ENCODE data around the gene RAD17.
"Not testable (repeated sequence)": the region's sequence is repeated elsewhere in the genome, so short reads cannot be mapped to it uniquely, and the experiment has no call there.

Gene RAD17

DNA sequence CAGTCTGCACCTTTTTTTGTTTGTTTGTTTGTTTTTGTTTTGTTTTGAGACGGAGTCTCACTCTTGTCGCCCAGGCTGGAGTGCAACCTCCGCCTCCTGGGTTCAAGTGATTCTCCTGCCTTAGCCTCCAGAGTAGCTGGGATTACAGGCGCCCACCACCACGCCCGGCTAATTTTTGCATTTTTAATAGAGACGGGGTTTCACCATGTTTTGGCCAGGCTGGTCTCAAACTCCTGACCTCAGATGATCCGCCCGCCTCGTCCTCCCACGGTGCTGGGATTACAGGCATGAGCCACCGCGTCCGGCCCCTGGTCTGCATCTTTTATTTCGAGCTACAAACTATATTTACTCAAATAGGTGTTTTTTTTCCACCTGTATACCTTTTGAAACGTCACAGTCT is 717 bp downstream of the RAD17 start:
- in situ Hi-C loops (cut with HindIII; ENCODE audit: low pct_ligation_motif_present, low pct_unique_long_range_greater_than_20kb, low sequenced_read_pairs): loop anchor here (25.0 kb wide), 1 partner anchor 108 kb away; no protein-coding TSS in a partner anchor
- not testable (repeated sequence) for DNase-seq

DNA sequence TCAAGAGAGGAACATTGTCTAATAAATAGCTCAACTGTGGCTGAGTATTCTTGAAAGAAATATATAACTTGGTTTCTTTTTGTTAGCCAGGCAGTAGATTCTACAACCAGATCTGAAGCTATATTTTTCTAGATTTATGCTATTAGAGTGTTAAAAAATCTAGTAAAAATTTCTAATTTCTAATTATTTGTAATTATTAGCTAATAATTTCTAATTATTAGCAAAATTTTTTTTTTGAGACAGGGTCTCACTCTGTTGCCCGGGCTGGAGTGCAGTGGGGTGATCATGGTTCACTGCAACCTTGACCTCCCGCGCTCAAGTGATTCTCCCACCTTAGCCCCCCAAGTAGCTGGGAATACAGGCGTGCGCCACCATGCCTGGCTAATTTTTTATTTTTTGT is 2.8 kb downstream of the RAD17 start:
- DNase-seq: peak; percentile 7
- in situ Hi-C loops (cut with HindIII; ENCODE audit: low pct_ligation_motif_present, low pct_unique_long_range_greater_than_20kb, low sequenced_read_pairs): loop anchor here (25.0 kb wide), 1 partner anchor 110 kb away; no protein-coding TSS in a partner anchor

DNA sequence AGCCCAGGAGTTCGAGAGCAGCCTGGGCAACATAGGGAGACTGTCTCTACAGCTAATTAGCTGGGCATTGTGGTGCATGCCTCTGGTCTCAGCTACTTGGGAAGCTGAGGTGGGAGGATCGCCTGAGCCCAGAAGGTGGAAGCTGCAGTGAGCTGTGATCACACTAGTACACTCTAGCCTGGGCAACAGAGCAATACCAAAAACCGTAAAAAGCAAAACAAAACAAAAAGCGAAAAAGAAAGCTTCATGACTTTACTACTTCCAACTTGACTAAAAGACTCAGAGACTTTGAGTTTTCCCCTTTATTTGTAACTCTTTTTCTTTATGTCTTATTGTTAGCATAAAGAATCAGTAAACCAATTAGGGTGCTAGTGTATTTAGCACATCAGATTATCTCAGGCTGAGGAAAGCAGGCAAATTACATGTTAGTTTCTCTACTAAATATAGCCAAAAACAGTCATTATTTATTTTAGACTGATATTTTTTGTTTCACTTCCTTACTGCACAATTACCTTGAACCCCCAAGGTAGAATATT is 5.4 kb downstream of the RAD17 start:
- in situ Hi-C loops (cut with HindIII; ENCODE audit: low pct_ligation_motif_present, low pct_unique_long_range_greater_than_20kb, low sequenced_read_pairs): loop anchor here (25.0 kb wide), 1 partner anchor 113 kb away; no protein-coding TSS in a partner anchor
- no peak for DNase-seq

DNA sequence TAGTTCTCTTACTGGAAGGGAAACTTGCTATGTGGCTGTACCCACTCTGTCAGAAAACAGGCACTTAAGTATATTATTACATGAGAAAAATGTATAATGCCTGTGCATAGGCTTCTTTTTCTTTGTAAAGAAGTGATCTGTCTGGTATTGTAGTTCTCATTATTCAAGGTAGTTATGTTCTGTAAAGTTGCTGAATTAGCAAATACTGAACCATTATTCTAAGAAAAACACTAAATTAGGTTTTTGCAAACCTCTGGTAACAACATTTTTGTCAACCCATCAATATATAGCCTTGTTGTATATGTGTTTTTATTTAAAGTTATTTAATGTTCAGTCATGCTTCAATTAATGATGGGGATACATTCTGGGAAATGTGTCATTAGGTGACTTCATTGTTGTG is 8.8 kb downstream of the RAD17 start:
- in situ Hi-C loops (cut with HindIII; ENCODE audit: low pct_ligation_motif_present, low pct_unique_long_range_greater_than_20kb, low sequenced_read_pairs): no loop called here

DNA sequence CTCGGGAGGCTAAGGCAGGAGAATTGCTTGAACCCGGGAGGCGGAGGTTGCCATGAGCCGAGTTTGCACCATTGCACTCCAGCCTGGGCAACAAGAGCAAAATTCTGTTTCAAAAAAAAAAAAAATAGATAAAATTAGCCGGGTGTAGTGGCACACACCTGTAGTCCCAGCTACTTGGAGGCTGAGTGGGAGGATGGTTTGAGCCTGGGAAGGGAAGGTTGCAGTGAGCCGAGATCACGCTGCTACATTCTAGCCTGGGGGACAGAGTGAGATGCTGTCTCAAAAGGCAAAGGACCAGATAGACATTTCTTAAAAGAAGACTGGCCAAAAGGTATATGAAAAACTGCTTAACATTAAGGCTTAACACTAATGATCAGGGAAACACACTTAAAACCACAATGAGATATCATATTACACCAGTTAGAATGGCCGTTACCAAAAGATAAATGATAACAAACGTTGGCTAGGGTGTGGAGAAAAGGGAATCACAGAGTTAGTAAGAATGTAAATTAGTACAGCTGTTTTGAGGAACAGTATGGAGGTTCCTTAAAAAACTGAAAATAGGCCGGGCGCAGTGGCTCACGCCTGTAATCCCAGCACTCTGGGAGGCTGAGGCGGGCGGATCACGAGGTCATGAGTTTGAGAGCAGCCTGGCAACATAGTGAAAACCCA is 35.2 kb downstream of the RAD17 start:
- no peak for DNase-seq
- in situ Hi-C loops (cut with HindIII; ENCODE audit: low pct_ligation_motif_present, low pct_unique_long_range_greater_than_20kb, low sequenced_read_pairs): no loop called here

More for the DNA sequence above, 8.8 kb downstream of the RAD17 start:
- DNase-seq: no peak

DNA sequence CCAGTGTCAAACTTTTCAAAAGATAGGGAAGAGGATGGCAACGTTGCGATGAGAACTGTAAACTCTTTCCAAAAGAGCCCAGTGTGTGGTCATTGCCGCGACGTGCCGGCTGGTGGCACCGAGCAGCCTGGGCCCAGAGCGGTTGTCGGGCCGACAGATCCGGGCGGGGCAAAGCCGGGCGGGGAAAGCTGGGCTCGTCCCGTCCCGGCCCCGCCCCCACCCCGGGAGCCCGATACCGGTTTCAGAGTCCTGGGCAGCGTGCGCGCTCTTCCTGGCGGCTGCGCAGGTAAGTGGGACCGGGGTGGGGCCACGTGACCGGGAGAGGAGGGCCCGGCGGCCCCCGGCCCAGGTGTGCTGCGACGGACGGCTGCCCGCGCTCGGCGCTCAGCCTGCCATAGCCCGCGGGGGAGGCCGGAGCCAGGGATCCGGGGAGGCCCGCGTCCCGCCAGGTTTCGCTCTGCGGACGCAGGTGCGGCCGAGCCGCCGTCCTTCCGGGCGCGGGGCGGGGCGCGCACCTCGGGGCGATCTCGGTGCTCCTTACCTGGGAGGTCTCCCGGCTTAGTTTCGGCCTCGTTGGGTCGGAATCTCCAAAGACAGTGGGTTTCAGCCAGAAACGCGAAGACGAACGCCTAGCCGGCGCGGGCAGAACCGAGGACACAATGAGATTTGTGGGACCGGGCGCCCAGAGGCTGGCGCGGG is 45.4 kb downstream of the RAD17 start, which contains the start of gene MARVELD2:
TSS of gene MARVELD2 (plus strand) at position 232 of the 699 bp plus-strand sequence. CDS start 4,270 bp downstream, outside the sequence.
- DNase-seq: peak; percentile 69
- in situ Hi-C loops (cut with HindIII; ENCODE audit: low pct_ligation_motif_present, low pct_unique_long_range_greater_than_20kb, low sequenced_read_pairs): no loop called here

DNA sequence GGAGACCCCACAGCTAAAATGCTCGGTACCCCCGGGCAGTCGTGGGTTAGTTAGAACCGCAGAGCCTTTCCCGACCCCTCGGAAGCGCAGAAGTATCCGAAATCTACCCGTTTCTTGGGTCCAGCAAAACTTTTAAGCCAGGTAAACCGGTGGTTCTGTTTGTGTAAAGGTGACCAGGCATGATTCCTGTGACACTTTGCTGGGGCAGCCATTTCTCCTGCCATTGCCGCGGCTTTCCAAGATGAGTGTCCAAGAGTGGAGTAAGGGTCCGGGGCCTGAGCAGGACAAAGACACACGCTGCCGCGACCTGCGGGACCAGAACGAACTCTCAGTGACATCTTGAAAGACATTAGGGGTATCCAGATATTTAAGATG is 46.0 kb downstream of the RAD17 start:
- in situ Hi-C loops (cut with HindIII; ENCODE audit: low pct_ligation_motif_present, low pct_unique_long_range_greater_than_20kb, low sequenced_read_pairs): no loop called here
- no peak for DNase-seq

DNA sequence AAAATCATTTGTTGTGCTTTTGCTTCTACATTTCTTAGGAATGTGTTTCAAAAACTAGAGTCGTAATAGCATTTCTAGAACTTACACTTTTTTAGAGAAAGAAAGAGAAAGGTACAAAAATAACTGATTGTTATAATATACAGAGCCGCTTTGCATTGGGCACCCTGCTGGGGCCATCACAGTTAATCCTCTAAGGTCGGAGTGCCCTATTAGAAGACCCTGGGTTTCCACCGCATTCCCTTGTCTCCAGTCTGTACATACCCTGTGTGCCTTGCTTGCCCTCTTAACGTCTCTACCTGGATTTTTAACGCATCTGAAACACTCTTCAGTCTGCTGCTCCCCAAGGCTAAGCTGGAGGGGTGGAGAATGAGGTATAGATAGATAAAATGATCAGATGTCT is 46.6 kb downstream of the RAD17 start:
- in situ Hi-C loops (cut with HindIII; ENCODE audit: low pct_ligation_motif_present, low pct_unique_long_range_greater_than_20kb, low sequenced_read_pairs): no loop called here
- no peak for DNase-seq

DNA sequence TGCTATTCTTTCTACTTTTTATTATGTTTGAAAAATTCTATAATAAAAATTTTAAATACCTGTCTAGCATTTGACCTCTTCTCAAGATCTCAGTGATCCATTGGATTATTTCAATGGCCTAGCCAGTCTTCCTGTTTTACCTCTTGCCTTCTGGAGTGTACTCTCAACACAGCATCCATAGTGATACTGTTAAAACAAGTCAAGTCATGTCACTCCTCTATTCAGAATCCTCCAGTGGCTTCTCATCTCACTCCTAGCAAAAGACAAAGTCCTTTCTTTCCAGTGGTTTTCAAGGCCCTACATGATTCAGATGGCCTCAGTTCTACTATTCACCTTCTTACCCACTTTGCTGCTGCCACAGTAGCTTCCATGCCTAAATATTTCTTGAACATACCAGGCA is 47.1 kb downstream of the RAD17 start:
- in situ Hi-C loops (cut with HindIII; ENCODE audit: low pct_ligation_motif_present, low pct_unique_long_range_greater_than_20kb, low sequenced_read_pairs): no loop called here
- no peak for DNase-seq

DNA sequence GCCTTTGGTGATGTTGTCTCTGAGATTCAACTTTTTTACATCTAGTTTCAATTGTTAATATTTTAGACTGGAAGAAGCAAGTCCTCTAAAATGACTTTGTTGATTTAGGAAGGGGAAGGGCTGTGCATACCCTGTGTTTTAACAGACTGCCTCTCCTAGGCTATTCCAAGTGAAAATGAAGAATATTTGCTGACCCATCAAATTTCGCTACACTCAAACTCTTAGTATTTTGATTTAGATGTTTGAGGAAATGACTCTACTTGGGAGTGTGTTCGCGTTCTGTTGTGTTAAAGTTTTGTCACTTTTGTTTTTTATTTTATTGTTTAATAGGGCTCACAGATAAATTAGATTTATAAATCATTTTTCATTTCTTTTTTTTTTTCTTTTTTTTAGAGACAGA is 48.9 kb downstream of the RAD17 start:
- DNase-seq: no peak
- in situ Hi-C loops (cut with HindIII; ENCODE audit: low pct_ligation_motif_present, low pct_unique_long_range_greater_than_20kb, low sequenced_read_pairs): no loop called here

DNA sequence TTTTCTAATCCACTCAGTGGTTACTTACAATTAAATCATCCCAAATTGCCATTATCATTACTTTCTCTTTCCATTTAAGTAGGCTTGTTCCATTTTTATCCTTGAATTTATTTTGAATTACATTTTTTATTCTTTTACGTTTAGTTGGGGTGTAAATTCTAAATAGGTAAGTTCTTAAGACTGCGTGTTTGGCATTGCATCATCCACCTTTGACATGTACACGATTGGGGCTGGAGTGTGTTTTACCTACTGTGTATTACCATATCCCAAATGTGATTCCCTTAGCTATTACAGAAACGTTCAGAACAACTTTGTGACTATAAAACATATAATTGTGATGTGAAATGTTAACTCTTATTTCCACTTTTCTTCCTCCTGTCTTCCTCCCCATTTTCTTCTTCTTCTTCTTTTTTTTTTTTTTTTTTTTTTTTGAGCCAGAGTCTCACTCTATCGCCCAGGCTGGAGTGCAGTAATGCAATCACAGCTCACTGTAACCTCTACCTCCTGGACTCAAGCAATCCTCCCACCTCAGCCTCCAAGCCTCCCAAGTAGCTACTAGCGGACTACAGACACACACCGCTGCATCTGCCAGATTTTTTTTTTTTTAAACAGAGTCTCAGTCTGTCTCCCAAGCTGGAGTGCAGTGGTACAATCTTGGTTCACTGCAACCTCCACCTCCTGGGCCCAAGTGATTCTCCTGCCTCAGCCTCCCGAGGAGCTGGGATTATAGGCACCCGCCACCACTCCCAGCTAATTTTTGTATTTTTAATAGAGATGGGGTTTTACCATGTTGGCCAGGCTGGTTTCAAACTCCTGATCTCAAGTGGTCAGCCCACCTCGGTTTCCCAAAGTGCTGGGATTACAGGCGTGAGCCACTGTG is 62.0 kb downstream of the RAD17 start:
- in situ Hi-C loops (cut with HindIII; ENCODE audit: low pct_ligation_motif_present, low pct_unique_long_range_greater_than_20kb, low sequenced_read_pairs): no loop called here
- no peak for DNase-seq

DNA sequence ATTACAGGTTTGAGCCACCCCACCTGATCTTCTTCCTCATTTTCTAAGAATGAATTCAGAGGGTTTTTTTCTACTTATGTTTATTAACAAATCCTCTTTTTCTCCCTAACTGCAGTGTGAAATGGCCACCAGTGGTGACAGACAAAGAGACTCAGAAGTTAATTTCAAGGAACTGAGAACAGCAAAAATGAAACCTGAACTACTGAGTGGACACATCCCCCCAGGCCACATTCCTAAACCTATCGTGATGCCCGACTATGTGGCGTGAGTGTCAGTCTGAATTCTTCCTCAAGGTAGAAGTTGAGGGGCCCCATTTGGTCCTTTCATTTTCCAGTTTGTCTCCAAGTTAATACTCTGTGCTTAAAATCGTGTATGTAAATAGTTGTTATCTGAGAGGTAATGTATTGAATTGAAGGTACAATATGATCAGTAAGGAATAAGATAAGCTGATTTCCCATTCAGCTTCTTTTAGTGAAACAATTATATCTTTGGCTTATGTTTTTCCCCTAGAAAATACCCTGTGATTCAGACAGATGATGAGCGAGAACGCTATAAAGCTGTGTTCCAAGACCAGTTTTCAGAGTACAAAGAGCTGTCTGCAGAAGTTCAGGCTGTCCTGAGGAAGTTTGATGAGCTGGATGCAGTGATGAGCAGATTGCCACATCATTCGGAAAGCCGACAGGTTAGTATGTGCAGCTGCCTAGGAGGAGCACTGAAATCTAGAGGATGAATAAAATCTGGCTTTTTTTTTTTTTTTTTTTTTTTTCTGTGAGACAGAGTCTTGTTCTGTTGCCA is 63.0 kb downstream of the RAD17 start:
- DNase-seq: no peak

DNA sequence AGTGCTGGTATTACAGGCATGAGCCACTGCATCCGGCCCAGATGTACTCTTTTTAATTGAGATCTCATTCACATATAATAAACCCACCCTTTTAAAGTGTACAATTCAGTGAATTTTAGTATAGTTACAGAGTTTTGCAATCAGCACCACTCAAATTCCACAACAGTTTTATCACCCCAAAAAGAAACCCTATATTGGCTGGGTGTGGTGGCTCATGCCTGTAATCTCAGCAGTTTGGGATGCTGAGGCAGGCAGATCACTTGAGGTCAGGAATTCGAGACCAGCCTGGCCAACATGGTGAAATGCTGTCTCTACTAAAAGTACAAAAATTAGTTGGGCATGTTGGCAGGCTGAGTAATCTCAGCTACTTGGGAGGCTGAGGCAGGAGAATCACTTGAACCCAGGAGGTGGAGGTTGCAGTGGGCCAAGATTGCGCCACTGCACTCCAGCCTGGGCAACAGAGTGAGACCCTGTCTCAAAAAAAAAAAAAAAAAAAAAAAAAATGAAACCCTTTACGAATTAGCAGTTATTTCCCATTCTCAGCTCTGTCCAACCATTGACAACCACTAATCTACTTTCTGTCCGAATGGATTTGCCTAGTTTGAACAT is 65.8 kb downstream of the RAD17 start:
- DNase-seq: not testable (repeated sequence)

More for the DNA sequence above, 63.0 kb downstream of the RAD17 start:
- in situ Hi-C loops (cut with HindIII; ENCODE audit: low pct_ligation_motif_present, low pct_unique_long_range_greater_than_20kb, low sequenced_read_pairs): no loop called here

DNA sequence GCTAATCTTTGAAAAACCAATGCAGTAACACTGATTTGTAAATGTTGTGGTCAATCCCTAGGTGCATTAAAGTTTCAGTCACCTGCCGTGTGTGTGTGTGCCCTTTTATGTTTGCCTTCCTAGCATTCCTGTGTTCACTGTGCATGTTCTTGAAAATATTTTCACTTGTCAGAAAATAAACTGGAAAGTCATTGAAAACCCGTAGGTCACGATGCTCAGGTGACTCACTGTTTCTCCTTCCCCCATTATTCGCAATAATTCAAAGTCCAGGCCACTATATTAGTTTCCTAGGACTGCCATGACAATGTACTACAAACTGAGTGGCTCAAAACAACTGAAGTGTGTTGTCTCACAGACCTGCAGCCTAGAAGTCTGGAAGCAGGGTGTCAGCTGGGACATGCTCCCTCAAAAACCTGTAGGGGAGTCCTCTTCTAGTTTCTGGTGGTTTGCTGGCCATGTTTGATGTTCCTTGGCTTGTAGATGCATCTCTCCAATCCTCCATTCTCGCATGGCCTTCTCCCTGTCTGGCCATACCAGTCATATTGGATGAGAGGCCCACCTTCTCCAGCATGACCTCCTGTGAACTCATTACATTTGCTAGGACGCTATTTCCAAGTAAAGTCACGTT is 74.6 kb downstream of the RAD17 start:
- in situ Hi-C loops (cut with HindIII; ENCODE audit: low pct_ligation_motif_present, low pct_unique_long_range_greater_than_20kb, low sequenced_read_pairs): no loop called here
- no peak for DNase-seq

More for the DNA sequence above, 65.8 kb downstream of the RAD17 start:
- in situ Hi-C loops (cut with HindIII; ENCODE audit: low pct_ligation_motif_present, low pct_unique_long_range_greater_than_20kb, low sequenced_read_pairs): not testable (repeated sequence)

DNA sequence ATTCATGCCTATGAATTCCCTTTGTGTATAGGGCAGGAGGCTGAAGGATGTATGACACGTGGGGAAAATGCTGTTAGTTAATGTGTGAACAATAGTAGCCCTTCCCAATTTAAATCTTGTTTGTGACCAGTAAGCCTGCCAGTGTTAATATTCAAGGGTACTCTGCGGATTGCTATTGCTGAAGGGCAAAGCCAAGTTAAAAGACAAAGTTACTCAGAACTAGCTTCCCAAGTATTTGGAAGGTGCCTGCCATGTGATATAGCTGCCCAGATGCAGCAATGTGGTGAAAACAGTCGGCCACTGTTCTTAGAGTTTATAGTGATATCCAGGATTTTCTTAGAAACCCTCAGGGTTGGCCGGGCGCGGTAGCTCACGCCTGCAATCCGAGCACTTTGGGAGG is 79.9 kb downstream of the RAD17 start:
- in situ Hi-C loops (cut with HindIII; ENCODE audit: low pct_ligation_motif_present, low pct_unique_long_range_greater_than_20kb, low sequenced_read_pairs): no loop called here
- no peak for DNase-seq

DNA sequence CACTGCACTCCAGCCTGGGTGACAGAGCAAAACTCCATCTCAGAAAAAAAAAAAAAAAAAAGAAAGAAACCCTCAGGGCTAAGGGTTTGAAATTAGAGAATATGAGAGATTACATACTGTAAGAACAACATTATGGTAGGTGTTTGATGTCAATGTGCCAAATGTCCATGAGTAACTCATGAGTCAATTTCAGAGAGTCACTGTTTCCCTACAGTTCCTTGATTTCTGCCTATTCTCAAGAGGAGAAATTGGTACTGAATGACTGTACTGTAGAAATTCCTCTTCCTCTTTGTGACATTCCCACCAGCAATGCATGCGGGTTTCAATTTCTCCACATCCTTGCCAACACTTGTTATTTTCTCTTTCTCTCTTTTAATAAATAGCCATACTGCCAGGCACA is 80.5 kb downstream of the RAD17 start:
- in situ Hi-C loops (cut with HindIII; ENCODE audit: low pct_ligation_motif_present, low pct_unique_long_range_greater_than_20kb, low sequenced_read_pairs): no loop called here

DNA sequence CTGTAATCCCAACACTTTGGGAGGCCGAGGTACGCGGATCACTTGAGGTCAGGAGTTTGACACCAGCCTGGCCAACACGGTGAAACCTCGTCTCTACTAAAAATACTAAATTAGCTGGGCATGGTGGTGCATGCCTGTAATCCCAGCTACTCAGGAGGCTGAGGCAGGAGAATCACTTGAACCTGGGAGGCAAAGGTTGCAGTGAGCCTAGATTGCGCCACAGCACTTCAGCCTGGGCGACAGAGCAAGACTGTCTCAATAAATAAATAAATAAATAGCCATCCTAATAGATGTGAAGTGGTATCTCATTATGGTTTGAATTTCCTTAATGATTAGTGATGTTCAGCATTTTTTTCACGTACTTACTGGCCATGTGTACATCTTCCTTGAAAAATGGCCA is 80.9 kb downstream of the RAD17 start:
- DNase-seq; in situ Hi-C loops (cut with HindIII; ENCODE audit: low pct_ligation_motif_present, low pct_unique_long_range_greater_than_20kb, low sequenced_read_pairs): not testable (repeated sequence)

More for the DNA sequence above, 80.5 kb downstream of the RAD17 start:
- DNase-seq: peak; percentile 50
